Measurements from ENCODE around the gene AFM. TPM values are rescaled to one million over a fixed set of nuclear protein-coding genes. Genes with fewer than 3 reads are reported as not detected.

AFM gene
- total and polyA plus RNA-seq, 2 of the 8 experiments (the other 6 are each of a cell fraction or from before 2014, with no cell fraction given) = not detected

DNA sequence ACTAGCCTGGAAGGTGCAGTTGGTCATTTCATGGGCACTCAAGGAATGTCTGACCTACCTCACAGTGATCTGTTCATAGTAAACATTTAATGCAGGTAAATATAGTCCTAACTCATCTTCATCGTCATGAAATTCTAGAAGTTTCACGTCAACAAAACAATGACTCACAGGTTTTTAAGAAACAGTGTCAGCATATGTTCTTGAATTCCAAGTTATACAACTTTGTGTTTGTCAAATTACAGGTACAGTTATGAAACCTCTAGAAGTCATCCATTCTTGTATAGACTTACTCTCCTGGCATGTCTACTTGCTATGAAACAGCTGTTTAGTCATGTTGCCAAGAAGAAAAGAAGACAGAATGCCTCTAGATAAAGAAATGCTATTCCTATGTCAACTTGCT is 46.6 kb downstream of the AFM start (continued):
- TF ChIP-seq EZH2 (IDR thresholded peaks at IDR 0.05; ENCODE audit: low read depth, low read length, severe bottlenecking) (no peak), PHF8 (conservative IDR thresholded peaks at IDR 0.05; ENCODE audit: low read depth, low read length) (no peak), RAD21 (IDR thresholded peaks at IDR 0.05 in 1 of 2, conservative IDR thresholded peaks at IDR 0.05 in 1 of 2; ENCODE audit: low read depth in 2 of 2, low read length in 2 of 2) (no peak), POLR2A (IDR thresholded peaks at IDR 0.05; ENCODE audit: control extremely low read depth in 1 of 2, low read depth in 2 of 2, low read length in 2 of 2) (no peak), RBBP5 (IDR thresholded peaks at IDR 0.05; ENCODE audit: borderline replicate concordance, low read depth, low read length) (no peak)
